GM19328 (cell line): ENCODE results near the gene PGF.
"Not testable (repeated sequence)": the region's sequence is repeated elsewhere in the genome, so short reads cannot be mapped to it uniquely, and the experiment has no call there.

Experiments
- ATAC-seq: cut with Tn5 transposase; IDR thresholded peaks from one replicate; pipeline ENCODE4 v1.9.1; 2021; ENCODE audit warnings: mild to moderate bottlenecking, moderate library complexity; ENCODE audit not compliant: unreplicated experiment

The PGF gene

DNA sequence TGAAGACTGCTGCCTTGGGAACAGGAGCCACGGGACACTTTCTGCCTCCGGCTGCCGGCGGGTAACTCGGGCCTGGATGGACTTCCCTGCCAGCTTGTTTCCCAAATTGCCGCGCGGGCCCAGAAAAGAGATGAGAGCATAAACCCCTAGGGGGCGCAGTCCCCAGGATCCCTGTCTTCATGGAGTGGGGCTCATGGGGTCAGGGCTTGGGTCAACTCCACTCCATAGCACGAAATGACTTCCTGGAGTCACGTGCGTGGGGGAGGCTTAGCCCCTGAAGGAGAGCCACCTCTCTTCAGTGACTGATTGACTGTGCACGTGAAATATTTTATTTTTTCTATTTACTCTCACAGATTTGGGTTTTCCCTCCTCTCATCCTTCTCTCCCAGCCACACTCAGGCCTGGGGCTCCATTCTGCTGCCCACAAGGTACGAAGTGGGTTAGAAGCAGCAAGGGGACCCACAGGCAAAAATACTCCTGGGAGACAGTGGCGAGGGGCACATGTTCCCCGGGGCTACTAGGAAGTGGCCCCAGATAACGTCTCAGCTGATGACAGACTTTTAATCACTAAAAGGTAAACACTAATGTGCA lies 10.0 kb downstream of the PGF start:
- ATAC-seq: no peak

GRCh38 chr14:74942608-74943007 lies 12.8 kb downstream of the PGF start:
- no peak for ATAC-seq

GRCh38 chr14:74942181-74942580 lies 13.2 kb downstream of the PGF start:
- no peak for ATAC-seq

- ATAC-seq: peak; percentile 42
These were observed 13.7 kb downstream of the PGF start for GRCh38 chr14:74941676-74942097.

DNA sequence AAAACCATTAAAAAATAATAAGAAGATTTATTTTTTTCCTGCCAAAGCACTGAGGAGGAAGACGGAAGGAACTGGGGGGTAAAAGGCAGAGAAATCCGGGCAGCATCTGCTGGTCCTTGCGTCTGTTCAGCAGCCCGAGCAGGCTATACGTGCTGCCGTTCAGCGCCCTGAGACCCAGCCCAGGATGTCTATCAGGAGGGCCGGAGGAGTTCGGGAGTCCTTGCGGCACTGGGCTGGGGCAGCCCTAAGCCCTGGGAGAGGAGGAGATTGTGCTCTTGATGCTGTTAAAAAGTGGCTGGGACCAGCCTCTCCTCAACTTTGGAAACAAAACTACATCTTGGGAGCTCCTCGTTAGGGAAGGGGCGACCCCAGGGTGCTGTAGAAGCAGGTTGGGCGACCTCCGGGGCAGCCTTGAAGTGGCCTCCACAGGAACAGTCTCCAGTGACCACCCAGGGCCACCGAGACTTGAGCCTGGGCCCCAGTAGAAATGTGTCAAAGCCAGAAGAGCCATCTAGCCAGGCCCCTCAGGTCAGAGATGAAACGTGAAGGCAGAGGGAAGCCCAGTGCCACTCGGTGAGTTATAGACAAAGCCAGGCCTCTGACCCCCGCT lies 14.3 kb downstream of the PGF start:
- ATAC-seq: no peak

GRCh38 chr14:74938531-74939495 lies 16.6 kb downstream of the PGF start:
- ATAC-seq: no peak

DNA sequence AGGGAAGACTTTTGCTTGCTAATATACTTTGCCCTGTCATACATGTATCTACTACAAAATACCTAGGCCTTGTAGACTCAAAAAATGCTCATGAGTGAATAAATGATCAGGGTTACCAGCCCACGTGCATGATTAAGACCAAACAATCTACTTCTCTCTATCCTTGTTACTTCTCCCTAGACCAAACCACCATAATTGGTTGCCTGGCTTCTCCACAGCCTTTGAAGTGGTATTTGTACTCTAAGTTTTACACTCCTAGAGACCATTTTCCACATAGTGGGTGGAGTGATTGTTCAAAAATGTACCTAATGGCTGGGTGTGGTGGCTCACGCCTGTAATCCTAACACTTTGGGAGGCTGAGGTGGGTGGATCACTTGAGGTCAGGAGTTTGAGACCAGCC lies 18.2 kb downstream of the PGF start:
- ATAC-seq: no peak

GRCh38 chr14:74936731-74937130 lies 18.7 kb downstream of the PGF start:
- ATAC-seq: no peak

- ATAC-seq: no peak
These were observed 19.2 kb downstream of the PGF start for GRCh38 chr14:74936151-74936550.

DNA sequence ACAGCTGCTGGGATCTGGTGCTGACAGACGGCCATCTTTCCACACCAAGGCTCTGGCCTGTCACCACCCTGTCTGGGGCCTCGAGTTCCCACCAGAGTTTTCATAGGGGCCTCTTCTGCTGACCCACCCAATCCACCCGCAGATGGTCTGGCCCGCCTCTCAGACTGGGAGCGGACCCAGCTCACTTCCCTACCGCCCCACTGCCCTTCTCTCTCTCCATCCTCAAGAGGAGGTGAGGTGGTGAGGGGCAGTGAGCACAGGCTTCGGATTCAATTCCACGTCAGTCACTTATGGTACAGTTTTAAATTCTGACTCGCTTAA lies 20.1 kb downstream of the PGF start:
- no peak for ATAC-seq

GRCh38 chr14:74934476-74935359 lies 20.7 kb downstream of the PGF start:
- no peak for ATAC-seq

GRCh38 chr14:74934041-74934440 lies 21.4 kb downstream of the PGF start:
- no peak for ATAC-seq

DNA sequence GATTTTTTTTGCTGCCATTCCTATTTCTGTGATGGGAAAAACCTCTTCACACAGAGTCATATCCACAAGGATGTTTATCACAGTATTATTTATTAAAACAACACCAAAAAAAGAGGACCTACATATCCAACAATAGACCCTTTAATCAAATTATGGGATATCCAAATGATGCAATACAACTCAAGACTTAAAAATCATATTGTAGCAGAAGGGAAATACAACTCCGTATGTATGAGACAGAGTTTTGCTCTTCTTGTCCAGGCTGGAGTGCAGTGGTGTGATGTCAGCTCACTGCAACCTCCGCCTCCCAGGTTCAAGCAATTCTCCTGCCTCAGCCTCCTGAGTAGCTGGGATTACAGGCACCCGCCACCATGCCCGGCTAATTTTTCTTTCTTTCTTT lies 22.5 kb downstream of the PGF start:
- ATAC-seq: not testable (repeated sequence)

DNA sequence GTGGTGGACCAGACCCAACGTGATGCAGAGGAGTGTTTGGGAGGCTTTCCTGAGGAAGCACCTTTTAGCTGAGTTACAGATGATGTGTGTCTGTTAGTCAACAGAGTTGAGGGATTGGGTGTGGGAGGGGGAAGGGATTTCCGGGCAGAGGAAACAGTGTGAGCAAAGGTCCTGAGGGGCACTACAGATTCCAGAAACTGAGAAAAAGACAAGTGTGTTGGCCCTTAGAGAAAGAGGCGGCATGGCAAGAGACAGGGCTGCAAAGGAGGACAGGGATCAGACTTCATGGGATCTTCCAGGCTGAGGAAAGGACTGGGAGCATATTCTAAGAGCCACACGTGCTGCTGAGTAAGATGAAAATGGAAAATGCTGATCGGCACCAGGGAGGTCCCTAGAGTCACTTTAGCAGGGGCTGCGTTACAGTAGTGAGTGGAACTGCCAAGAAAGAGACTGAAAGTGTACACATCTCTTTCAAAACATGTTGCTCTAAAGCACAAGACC lies 22.9 kb downstream of the PGF start:
- ATAC-seq: no peak

DNA sequence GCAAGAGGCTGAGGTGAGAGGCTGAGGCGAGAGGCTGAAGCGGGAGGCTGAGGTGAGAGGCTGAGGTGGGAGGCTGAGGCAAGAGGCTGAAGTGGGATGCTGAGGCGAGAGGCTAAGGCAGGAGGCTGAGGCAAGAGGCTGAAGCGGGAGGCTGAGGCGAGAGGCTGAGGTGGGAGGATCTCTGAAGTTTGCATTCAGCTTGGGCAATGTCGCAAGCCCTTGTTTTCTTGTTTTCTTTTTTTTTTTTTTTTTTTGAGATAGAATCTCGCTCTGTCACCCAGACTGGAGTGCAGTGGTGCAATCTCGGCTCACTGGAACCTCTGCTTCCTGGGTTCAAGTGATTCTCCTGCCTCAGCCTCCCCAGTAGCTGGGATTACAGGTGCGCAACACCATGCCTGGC lies 23.7 kb downstream of the PGF start:
- ATAC-seq: not testable (repeated sequence)

- no peak for ATAC-seq
These were observed 26.2 kb downstream of the PGF start for GRCh38 chr14:74929242-74929641.

DNA sequence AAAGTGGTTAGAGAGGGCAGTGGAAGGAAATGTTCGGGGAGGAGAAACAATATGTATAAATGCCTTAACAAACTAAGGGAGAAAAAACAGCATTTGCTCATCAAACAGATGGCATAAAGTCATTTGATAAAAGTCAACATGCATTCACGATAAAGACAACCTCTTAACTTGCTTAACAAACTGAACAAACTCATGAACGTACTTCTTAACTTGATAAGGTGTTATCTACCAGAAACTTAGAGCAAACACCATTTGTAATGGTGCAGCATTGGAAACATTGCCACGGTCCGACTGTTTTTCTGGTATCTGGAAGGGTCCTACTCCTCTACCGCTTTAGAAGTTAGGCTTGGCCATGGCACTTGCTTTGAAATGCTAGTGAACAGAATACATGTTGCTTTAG lies 28.2 kb downstream of the PGF start:
- ATAC-seq: no peak

GRCh38 chr14:74924061-74924460 lies 31.3 kb downstream of the PGF start:
- no peak for ATAC-seq

- peak; percentile 83 for ATAC-seq
These were observed 32.5 kb downstream of the PGF start, which contains the start of gene RPS6KL1 for GRCh38 chr14:74922752-74923401. Gene RPS6KL1 (minus strand): TSS chr14:74923260. CDS start chr14:74921541, 1,719 bp downstream.
